ENCODE measurements around the gene GALNT11. TPM values are rescaled to one million over a fixed set of nuclear protein-coding genes. Genes with fewer than 3 reads are reported as not detected.

The GALNT11 gene
- total RNA-seq, 2 donors from 2014 or later, result 25.1 to 28.6 TPM

DNA sequence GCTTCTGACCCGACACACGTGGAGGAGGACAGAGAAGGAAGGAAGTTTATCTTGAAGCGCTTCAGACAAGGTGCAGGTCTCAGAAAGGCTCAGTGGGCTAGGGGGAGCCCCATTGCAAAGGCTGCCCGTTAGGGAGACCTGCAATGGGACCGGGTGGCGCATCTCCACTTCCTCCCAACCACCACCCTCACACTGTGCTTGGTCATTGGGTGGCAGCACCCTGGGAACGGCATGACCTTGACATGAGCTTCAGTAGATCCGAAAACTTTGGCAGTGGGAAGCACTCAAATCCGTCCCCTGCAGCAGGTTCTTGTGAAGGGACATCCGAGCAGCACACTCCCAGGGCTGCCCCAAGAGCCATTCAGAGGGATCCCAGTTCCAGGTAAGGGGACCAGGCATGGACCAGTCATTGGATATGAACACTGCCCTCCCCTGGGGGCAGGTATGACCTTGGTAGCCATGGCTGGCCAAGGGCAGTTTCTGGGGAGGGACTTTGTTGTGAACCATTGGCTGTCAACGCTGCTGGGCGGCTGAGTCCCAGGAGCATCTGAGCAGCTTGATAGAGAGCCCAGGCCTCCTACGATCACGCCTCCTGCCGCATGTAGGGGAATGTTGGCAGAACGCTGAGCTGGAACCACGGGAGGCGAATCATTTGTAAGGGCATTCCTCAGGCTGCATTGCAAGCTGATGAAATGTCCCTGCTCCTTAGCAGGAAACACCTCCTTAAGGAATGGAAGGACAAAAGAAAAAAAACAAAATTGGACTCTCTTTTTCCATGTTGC lies 37.5 kb upstream of the GALNT11 start:
- Histone ChIP-seq H3K4me1 (peaks cover 0 to 12% of the 10 kb centered on the region in 2 donors), H3K27me3 (no peaks in the 10 kb centered on the region), H3K36me3 (no peaks in the 10 kb centered on the region), H3K27ac (no peak overlapping the region), H3K4me3 (no peak overlapping the region), H3K9me3 (no peaks in the 10 kb centered on the region)
- TF ChIP-seq, protein P1, sequence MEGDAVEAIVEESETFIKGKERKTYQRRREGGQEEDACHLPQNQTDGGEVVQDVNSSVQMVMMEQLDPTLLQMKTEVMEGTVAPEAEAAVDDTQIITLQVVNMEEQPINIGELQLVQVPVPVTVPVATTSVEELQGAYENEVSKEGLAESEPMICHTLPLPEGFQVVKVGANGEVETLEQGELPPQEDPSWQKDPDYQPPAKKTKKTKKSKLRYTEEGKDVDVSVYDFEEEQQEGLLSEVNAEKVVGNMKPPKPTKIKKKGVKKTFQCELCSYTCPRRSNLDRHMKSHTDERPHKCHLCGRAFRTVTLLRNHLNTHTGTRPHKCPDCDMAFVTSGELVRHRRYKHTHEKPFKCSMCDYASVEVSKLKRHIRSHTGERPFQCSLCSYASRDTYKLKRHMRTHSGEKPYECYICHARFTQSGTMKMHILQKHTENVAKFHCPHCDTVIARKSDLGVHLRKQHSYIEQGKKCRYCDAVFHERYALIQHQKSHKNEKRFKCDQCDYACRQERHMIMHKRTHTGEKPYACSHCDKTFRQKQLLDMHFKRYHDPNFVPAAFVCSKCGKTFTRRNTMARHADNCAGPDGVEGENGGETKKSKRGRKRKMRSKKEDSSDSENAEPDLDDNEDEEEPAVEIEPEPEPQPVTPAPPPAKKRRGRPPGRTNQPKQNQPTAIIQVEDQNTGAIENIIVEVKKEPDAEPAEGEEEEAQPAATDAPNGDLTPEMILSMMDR (IDR thresholded peaks at IDR 0.05), result no peak
- DNase-seq (ENCODE audit: low spot score), result peak; percentile 66

DNA sequence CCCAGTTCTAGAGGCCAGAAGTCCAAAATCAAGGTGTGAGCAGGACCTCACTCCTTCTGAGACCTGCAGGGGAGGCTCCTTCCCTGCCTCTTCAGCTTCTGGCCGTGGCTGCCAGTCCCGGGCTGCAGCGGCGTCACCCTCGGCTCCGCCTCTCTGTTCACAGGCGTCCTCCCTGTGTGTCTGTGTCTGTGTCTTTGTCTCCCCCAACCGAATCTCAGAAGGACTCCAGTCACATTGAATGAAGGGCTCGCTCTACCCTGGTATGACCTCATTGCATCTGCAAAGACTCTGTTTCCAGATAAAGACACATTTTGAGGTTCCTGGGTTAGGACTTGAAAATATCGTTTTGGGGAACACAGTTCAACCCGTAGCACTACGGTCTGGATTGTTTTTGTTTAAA lies 33.1 kb upstream of the GALNT11 start:
- H3K27ac ChIP-seq, result no peak overlapping the region
- peaks cover 0 to 12% of the 10 kb centered on the region in 2 donors for H3K4me1 ChIP-seq
- DNase-seq (ENCODE audit: low spot score), result peak; percentile 65
- no peaks in the 10 kb centered on the region for H3K9me3 ChIP-seq
- no peaks in the 10 kb centered on the region for H3K36me3 ChIP-seq
- TF ChIP-seq, protein P1 (IDR thresholded peaks at IDR 0.05), result peak in 1 of 2 donors; percentile 48
- H3K4me3 ChIP-seq, result no peak overlapping the region
- H3K27me3 ChIP-seq, result no peaks in the 10 kb centered on the region

DNA sequence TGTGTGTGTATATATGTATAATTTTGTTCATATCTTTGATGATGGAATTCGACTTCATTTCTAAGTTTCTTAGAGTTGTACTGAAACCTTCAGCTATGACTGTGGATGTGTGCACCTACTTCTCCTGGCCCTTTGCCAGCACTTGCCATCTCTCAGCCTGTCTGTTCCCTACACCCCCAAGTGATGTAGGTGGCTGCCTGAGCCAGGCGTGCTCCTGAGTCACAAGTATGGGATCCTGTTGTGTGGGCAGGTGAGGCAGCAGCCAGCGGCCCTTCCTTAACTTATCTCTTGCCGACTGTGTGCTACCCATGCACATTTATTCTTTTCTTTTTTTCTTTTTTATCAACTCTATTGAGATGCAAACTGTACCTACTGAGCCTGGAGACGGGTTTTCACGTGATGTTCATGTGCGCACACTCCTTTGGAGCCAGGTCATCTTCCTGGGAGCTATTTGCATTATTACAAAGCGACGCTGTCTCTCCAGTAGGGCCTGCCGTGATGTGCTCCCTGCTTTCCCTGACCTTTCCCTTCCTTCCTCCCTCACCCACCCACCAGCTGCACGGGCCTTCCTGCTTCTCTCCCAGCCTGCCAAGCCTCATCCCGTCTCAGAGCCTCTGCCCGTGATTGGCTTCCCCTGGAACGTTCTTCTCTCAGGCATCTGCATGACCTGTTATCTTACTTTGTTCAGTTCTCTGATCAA lies 31.3 kb upstream of the GALNT11 start:
- no peak overlapping the region for H3K27ac ChIP-seq
- no peak overlapping the region for H3K4me3 ChIP-seq
- no peaks in the 10 kb centered on the region for H3K36me3 ChIP-seq
- H3K4me1 ChIP-seq, result peaks cover 0 to 4% of the 10 kb centered on the region in 2 donors
- H3K27me3 ChIP-seq, result no peaks in the 10 kb centered on the region
- no peak for DNase-seq (ENCODE audit: low spot score)
- TF ChIP-seq, protein P1 (IDR thresholded peaks at IDR 0.05), result no peak
- no peaks in the 10 kb centered on the region for H3K9me3 ChIP-seq

DNA sequence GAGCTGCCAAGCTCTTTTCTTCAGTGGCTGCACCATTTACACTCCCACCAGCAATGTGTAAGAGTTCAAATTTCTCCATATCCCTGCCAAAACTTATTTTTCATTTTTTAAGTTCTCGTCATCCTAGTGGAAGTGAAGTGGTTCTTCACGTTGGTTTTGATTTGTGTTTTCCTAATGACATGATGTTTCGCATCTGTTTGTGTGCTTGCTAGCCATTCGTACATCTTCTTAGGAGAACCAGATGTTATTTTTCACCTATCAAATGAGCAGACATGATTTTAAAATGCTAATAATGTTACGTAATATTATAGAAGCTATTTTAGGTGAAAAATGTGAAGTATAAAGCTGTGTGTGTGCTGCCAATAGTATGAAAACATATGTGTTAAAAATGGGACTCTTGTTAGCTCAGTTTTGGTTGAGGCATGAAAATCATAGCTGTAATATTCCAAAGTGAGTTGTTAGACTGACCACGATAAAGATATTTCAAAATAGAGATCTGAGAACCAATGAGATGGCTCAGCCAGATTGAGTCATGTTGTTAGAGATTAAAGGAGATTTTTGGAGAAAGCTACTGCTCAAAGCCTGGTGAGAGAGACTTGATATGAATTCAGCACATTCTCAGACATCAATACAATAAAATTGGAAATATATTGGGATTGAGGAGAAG lies 25.9 kb upstream of the GALNT11 start:
- H3K27ac ChIP-seq, result no peak overlapping the region
- H3K36me3 ChIP-seq, result no peaks in the 10 kb centered on the region
- TF ChIP-seq, protein P1 (IDR thresholded peaks at IDR 0.05), result no peak
- no peak for DNase-seq (ENCODE audit: low spot score)
- H3K4me3 ChIP-seq, result no peak overlapping the region
- no peaks in the 10 kb centered on the region for H3K4me1 ChIP-seq
- no peaks in the 10 kb centered on the region for H3K27me3 ChIP-seq
- no peaks in the 10 kb centered on the region for H3K9me3 ChIP-seq

DNA sequence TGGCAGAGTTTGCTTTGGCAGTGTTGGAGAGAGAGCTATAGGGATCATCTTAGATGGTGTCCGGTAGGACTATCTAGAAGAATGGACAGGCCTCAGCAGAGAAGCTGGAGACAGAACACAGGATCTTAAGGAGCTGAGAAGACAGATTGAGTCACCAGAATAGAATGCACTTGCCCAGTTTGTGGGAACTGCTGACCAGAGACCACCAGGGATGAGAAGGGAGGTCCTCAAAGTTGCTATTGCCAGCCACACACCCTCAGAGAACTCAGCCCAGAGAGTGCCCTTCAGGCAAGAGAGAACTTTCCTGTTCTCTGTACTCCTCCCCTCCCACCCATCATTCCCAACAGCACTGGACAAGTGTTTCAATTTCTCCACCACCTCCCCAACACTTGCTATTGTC lies 25.3 kb upstream of the GALNT11 start:
- TF ChIP-seq, protein P1 (IDR thresholded peaks at IDR 0.05), result no peak
- no peak for DNase-seq (ENCODE audit: low spot score)
- Histone ChIP-seq H3K4me3 (no peak overlapping the region), H3K4me1 (no peaks in the 10 kb centered on the region), H3K27me3 (no peaks in the 10 kb centered on the region), H3K27ac (no peak overlapping the region), H3K36me3 (no peaks in the 10 kb centered on the region), H3K9me3 (no peaks in the 10 kb centered on the region)
